Measurements from ENCODE around the gene LPA. TPM values are rescaled to one million over a fixed set of nuclear protein-coding genes. Genes with fewer than 3 reads are reported as not detected.

LPA gene
- total and polyA plus RNA-seq, 2 donors (not counting 1 experiment from before 2014, with no cell fraction given) = not detected

DNA sequence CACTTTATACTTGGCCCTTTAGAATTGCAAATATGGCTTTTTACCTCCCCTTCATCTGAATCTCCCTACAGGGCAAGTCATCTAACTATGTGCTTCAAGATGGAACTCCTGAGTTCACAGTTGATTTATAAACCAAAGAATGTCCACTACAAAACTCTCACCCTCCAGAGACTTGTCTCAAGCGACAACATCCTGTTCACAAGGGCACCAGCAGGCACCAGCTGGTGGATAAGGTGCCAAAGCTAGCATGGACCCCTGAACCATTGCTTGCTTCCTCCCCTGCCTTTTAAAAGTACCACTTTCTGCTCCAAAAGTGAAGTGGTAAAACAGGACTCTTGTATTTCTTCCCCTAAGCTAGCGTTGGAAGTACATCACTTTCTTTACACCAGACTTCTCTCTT, 154.5 kb downstream of the LPA start:
- Histone ChIP-seq H4K20me1 (ENCODE audit: control insufficient read depth, insufficient read depth, low read length, poor library complexity, severe bottlenecking) (no peaks in the 10 kb centered on the region), H3K36me3 (replicated peaks in 1 of 2; ENCODE audit: control extremely low read depth in 1 of 2, control insufficient read depth in 1 of 2, extremely low read depth in 1 of 2, insufficient read depth in 2 of 2, low read length in 1 of 2) (no peaks in the 10 kb centered on the region), H3K4me3 (ENCODE audit: control extremely low read depth in 1 of 5, extremely low read depth in 1 of 5, insufficient read depth in 1 of 5, low read depth in 2 of 5, low read length in 4 of 5) (no peak overlapping the region), H3K27me3 (replicated peaks in 1 of 4; ENCODE audit: control extremely low read depth in 1 of 4, control insufficient read depth in 3 of 4, insufficient read depth in 4 of 4, low read length in 3 of 4) (peaks cover 0 to 8% (median 0%) of the 10 kb centered on the region in 4 experiments), H3K4me1 (ENCODE audit: control insufficient read depth in 2 of 2, insufficient read depth in 2 of 2, low read length in 2 of 2) (no peaks in the 10 kb centered on the region), H3K79me2 (ENCODE audit: control insufficient read depth, insufficient read depth, low read length) (no peaks in the 10 kb centered on the region), H3K27ac (ENCODE audit: low read length in 2 of 2) (no peak overlapping the region), H3K9ac (ENCODE audit: low read length) (no peak overlapping the region), H2AFZ (ENCODE audit: insufficient read depth, low read depth, low read length, poor library complexity, severe bottlenecking) (no peak overlapping the region), H3K4me2 (replicated peaks; ENCODE audit: low read depth, low read length, poor library complexity, severe bottlenecking) (no peak overlapping the region), H3K9me3 (ENCODE audit: control extremely low read depth in 1 of 3, control insufficient read depth in 2 of 3, insufficient read depth in 1 of 3, low read length in 2 of 3) (peaks cover 0 to 6% (median 0%) of the 10 kb centered on the region in 3 donors)
- 69% methylated on average over 1 of the region's 2 CpGs for WGBS (ENCODE audit: insufficient coverage)
- Mint-ChIP-seq H3K27ac (no peak overlapping the region), H3K9me3 (ENCODE audit: insufficient read depth) (no peaks in the 10 kb centered on the region), H3K4me3 (no peak overlapping the region), H3K27me3 (peaks cover 57% of the 10 kb centered on the region), H3K4me1 (no peaks in the 10 kb centered on the region)
- CTCF ChIA-PET = interaction anchor here (1.4 kb wide), 1 partner anchor 10 kb away, joined by 3 read pairs; no protein-coding TSS in a partner anchor
- DNase-seq (no peak), ATAC-seq (ENCODE audit: low read depth) (no peak)
- POLR2A ChIA-PET = no interaction called here
- TF ChIP-seq EZH2 (IDR thresholded peaks at IDR 0.05; ENCODE audit: borderline replicate concordance, insufficient read depth, low read depth, low read length, poor library complexity, severe bottlenecking) (no peak), CTCF (IDR thresholded peaks at IDR 0.05) (no peak)
- intact Hi-C loops (cut with micrococcal nuclease) = no loop called here

- ChIA-PET CTCF (no interaction called here), POLR2A (no interaction called here)
- TF ChIP-seq CTCF (IDR thresholded peaks at IDR 0.05) = no peak
- no peak for TF ChIP-seq EZH2 (IDR thresholded peaks at IDR 0.05; ENCODE audit: borderline replicate concordance, insufficient read depth, low read depth, low read length, poor library complexity, severe bottlenecking)
- Histone ChIP-seq H2AFZ (ENCODE audit: insufficient read depth, low read depth, low read length, poor library complexity, severe bottlenecking) (no peak overlapping the region), H3K27ac (ENCODE audit: low read length in 2 of 2) (no peak overlapping the region), H3K4me3 (ENCODE audit: control extremely low read depth in 1 of 5, extremely low read depth in 1 of 5, insufficient read depth in 1 of 5, low read depth in 2 of 5, low read length in 4 of 5) (no peak overlapping the region), H3K27me3 (replicated peaks in 1 of 4; ENCODE audit: control extremely low read depth in 1 of 4, control insufficient read depth in 3 of 4, insufficient read depth in 4 of 4, low read length in 3 of 4) (peaks cover 0 to 3% (median 0%) of the 10 kb centered on the region in 4 experiments), H3K9me3 (ENCODE audit: control extremely low read depth in 1 of 3, control insufficient read depth in 2 of 3, insufficient read depth in 1 of 3, low read length in 2 of 3) (peaks cover 0 to 7% (median 0%) of the 10 kb centered on the region in 3 donors), H3K36me3 (replicated peaks in 1 of 2; ENCODE audit: control extremely low read depth in 1 of 2, control insufficient read depth in 1 of 2, extremely low read depth in 1 of 2, insufficient read depth in 2 of 2, low read length in 1 of 2) (no peaks in the 10 kb centered on the region), H3K4me1 (ENCODE audit: control insufficient read depth in 2 of 2, insufficient read depth in 2 of 2, low read length in 2 of 2) (no peaks in the 10 kb centered on the region), H3K9ac (ENCODE audit: low read length) (no peak overlapping the region), H3K79me2 (ENCODE audit: control insufficient read depth, insufficient read depth, low read length) (no peaks in the 10 kb centered on the region), H3K4me2 (replicated peaks; ENCODE audit: low read depth, low read length, poor library complexity, severe bottlenecking) (no peak overlapping the region), H4K20me1 (ENCODE audit: control insufficient read depth, insufficient read depth, low read length, poor library complexity, severe bottlenecking) (no peaks in the 10 kb centered on the region)
- Mint-ChIP-seq H3K9me3 (ENCODE audit: insufficient read depth) (peaks cover 6% of the 10 kb centered on the region), H3K27me3 (peaks cover 49% of the 10 kb centered on the region), H3K27ac (no peak overlapping the region), H3K4me3 (no peak overlapping the region), H3K4me1 (no peaks in the 10 kb centered on the region)
- DNase-seq (no peak), ATAC-seq (ENCODE audit: low read depth) (no peak)
- intact Hi-C loops (cut with micrococcal nuclease) = no loop called here
- WGBS (ENCODE audit: insufficient coverage) = no CpG with 5 or more reads among the region's 2 CpGs
Measured at GRCh38 chr6:160508599-160508998, 155.5 kb downstream of the LPA start.
